Neural progenitor cell (in vitro differentiated cells): ENCODE results near the gene PCNX3.

Source experiments
- EZH2 ChIP-seq: fragments of 200-600 bp; sonication (generic); IDR thresholded peaks from 2 replicates; pipeline ENCODE4 v1.6.1; 2017; ENCODE audit warnings: antibody characterized with exemption, mild to moderate bottlenecking, moderate library complexity
- TF ChIP-seq, protein P1 (sequence below): fragments of 200-600 bp; sonication (generic); IDR thresholded peaks from 2 replicates; pipeline ENCODE4 v1.5.1; 2017; ENCODE audit warnings: antibody characterized with exemption, mild to moderate bottlenecking

DNA sequence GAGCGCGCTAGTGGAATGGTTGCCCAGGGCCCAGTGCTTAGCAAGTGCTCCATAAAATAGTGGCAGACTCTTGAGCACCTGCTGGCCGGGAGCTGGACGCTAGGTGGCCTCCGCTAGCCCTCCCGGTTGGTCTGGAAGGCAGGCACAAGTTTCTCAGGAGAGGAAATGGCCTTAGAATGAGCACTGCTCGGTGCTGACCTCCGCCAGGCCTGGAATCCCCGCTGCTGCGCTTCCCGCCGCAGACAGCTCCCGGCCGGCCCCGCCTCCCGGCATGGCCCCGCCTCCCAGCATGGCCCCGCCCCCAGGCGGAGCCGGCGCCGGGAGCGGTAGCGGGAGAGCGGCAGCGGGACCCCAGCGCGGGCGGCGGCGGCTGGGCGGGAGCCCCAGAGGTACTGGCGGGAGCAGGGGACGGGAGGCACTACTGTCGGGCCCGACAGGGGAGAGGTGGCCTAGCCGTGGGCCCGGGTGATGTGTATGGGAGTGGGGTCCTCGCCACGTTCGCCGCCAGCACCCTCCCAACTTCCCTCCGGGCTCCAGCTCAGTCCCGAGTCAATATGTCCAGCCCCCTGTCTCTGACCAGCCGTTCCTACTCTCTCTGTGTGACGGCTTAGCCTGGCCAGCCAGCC, 22.3 kb downstream of the PCNX3 start, which contains the start of gene SIPA1:
- TF ChIP-seq, protein P1, sequence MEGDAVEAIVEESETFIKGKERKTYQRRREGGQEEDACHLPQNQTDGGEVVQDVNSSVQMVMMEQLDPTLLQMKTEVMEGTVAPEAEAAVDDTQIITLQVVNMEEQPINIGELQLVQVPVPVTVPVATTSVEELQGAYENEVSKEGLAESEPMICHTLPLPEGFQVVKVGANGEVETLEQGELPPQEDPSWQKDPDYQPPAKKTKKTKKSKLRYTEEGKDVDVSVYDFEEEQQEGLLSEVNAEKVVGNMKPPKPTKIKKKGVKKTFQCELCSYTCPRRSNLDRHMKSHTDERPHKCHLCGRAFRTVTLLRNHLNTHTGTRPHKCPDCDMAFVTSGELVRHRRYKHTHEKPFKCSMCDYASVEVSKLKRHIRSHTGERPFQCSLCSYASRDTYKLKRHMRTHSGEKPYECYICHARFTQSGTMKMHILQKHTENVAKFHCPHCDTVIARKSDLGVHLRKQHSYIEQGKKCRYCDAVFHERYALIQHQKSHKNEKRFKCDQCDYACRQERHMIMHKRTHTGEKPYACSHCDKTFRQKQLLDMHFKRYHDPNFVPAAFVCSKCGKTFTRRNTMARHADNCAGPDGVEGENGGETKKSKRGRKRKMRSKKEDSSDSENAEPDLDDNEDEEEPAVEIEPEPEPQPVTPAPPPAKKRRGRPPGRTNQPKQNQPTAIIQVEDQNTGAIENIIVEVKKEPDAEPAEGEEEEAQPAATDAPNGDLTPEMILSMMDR: peak; percentile 58
- peak; percentile 31 for TF ChIP-seq EZH2
